SK-N-SH (cell line): ENCODE measurements around the gene CNN2. TPM values are rescaled to one million over a fixed set of nuclear protein-coding genes. Genes with fewer than 3 reads are reported as not detected.

ENCODE experiments used
- CTCF ChIA-PET: fragments of 300-600, 350-600 bp; formaldehyde crosslinking; extraction: SDS; loops from one replicate; lab custom pipeline; 2021; lab: Yijun Ruan, JAX
- POLR2A ChIA-PET: fragments of 350-600 bp; sonication (Branson Sonifier 250); formaldehyde crosslinking; extraction: SDS; loops from one replicate; lab custom pipeline; 2020; ENCODE audit warnings: antibody characterized with exemption, inconsistent platforms; lab: Yijun Ruan, JAX
- DNase-seq: peaks from one replicate; pipeline ENCODE4 v3.0.0; 2012
- H2AFZ ChIP-seq: fragments of 200-600 bp; sonication (generic); 2 replicates; pipeline ENCODE4 v1.8.1; 2016; ENCODE audit warnings: antibody characterized with exemption, mild to moderate bottlenecking, low read depth
- H3F3A ChIP-seq: fragments of 200-600 bp; sonication (generic); replicated peaks from 2 replicates; pipeline ENCODE3; 2016; ENCODE audit warnings: antibody characterized with exemption, mild to moderate bottlenecking; ENCODE audit not compliant: insufficient read depth
- H3K27ac ChIP-seq, 2 experiments: fragments of 200-500 bp in 1 of 2; fragments of 200-600 bp in 1 of 2; sonication (Bioruptor generic) in 1 of 2; sonication (generic), shearing (Covaris generic) in 1 of 2; 2 replicates each; pipeline versions ENCODE4 v1.5.1 to v1.6.1; 2014 to 2016; ENCODE audit warnings: low read depth in 2 of 2, inconsistent platforms in 1 of 2, low read length in 1 of 2, mild to moderate bottlenecking in 1 of 2, mixed read lengths in 1 of 2
- H3K27me3 ChIP-seq: fragments of 200-600 bp; sonication (generic), shearing (Covaris generic); 2 replicates; pipeline ENCODE4 v1.6.1; 2016; ENCODE audit warnings: mixed run types; ENCODE audit not compliant: insufficient read depth
- H3K36me3 ChIP-seq, 2 experiments: fragments of 200-500 bp in 1 of 2; fragments of 200-600 bp in 1 of 2; sonication (Bioruptor generic) in 1 of 2; sonication (generic) in 1 of 2; replicated peaks in 1 of 2; 2 replicates each; pipeline versions ENCODE3 to v1.5.1; 2014 to 2016; ENCODE audit warnings: low read length in 1 of 2, mild to moderate bottlenecking in 1 of 2; ENCODE audit not compliant: insufficient read depth in 2 of 2, control insufficient read depth in 1 of 2
- H3K4me1 ChIP-seq, 2 experiments: fragments of 200-500 bp in 1 of 2; fragments of 200-600 bp in 1 of 2; sonication (Bioruptor generic) in 1 of 2; sonication (generic), shearing (Covaris generic) in 1 of 2; 2 replicates each; pipeline versions ENCODE4 v1.5.1 to v1.6.1; 2014 to 2016; ENCODE audit warnings: low read depth in 1 of 2, low read length in 1 of 2, mixed run types in 1 of 2; ENCODE audit not compliant: insufficient read depth in 2 of 2, control insufficient read depth in 1 of 2
- H3K4me2 ChIP-seq: fragments of 200-600 bp; sonication (generic), shearing (Covaris generic); 2 replicates; pipeline ENCODE4 v1.6.1; 2017; ENCODE audit warnings: mixed run types
- H3K4me3 ChIP-seq, 2 experiments: fragments of 200-500 bp in 1 of 2; fragments of 200-600 bp in 1 of 2; sonication (Bioruptor generic) in 1 of 2; sonication (generic), shearing (Covaris generic) in 1 of 2; 2 replicates each; pipeline versions ENCODE4 v1.5.1 to v1.8.1; 2014 to 2016; ENCODE audit warnings: low read depth in 2 of 2, inconsistent platforms in 1 of 2, low read length in 1 of 2, mild to moderate bottlenecking in 1 of 2, mixed read lengths in 1 of 2, moderate library complexity in 1 of 2
- H3K79me2 ChIP-seq: fragments of 200-600 bp; sonication (generic); 2 replicates; pipeline ENCODE4 v1.8.1; 2017; ENCODE audit warnings: mild to moderate bottlenecking; ENCODE audit not compliant: insufficient read depth
- H3K9ac ChIP-seq: fragments of 200-600 bp; sonication (generic); 2 replicates; pipeline ENCODE4 v1.6.1; 2017; ENCODE audit warnings: mixed run types
- H3K9me2 ChIP-seq: fragments of 200-600 bp; sonication (generic); 2 replicates; pipeline ENCODE4 v1.6.1; 2017; ENCODE audit warnings: mixed run types
- H3K9me3 ChIP-seq: fragments of 200-600 bp; sonication (generic); 2 replicates; pipeline ENCODE4 v1.6.1; 2017; ENCODE audit warnings: mixed run types, mild to moderate bottlenecking, moderate library complexity
- H4K20me1 ChIP-seq: fragments of 200-600 bp; sonication (generic); 2 replicates; pipeline ENCODE4 v1.6.1; 2017; ENCODE audit warnings: mild to moderate bottlenecking, mixed run types; ENCODE audit not compliant: insufficient read depth
- CHD2 ChIP-seq: fragments of 150-350 bp; IDR thresholded peaks from 2 replicates; pipeline ENCODE4 v1.6.1; 2018; ENCODE audit warnings: low read length; ENCODE audit not compliant: partially characterized antibody
- CTCF ChIP-seq: fragments of 200-600 bp; sonication (generic); IDR thresholded peaks from 2 replicates; pipeline ENCODE4 v1.6.1; 2017; ENCODE audit warnings: antibody characterized with exemption, mild to moderate bottlenecking, moderate library complexity
- ELF1 ChIP-seq: IDR thresholded peaks from 2 replicates; pipeline ENCODE4 v1.4.0; 2012
- EP300 ChIP-seq, 2 experiments: IDR thresholded peaks; 2 replicates each; pipeline versions ENCODE4 v1.4.0 to v1.6.1; 2012; ENCODE audit warnings: borderline replicate concordance in 1 of 2, low read depth in 1 of 2, low read length in 1 of 2
- EZH2phosphoT487 ChIP-seq: fragments of 200-600 bp; sonication (generic); IDR thresholded peaks from 2 replicates; pipeline ENCODE4 v1.6.1; 2017; ENCODE audit warnings: low read depth, mixed run types, mild to moderate bottlenecking, antibody characterized with exemption, moderate library complexity, borderline replicate concordance
- FOXJ3 ChIP-seq: sonication (generic); formaldehyde crosslinking; IDR thresholded peaks from 2 replicates; pipeline ENCODE4 v1.5.1; 2020; ENCODE audit warnings: mild to moderate bottlenecking, missing genetic modification reagents
- FOXM1 ChIP-seq: IDR thresholded peaks from 2 replicates; pipeline ENCODE4 v1.4.0; 2012; ENCODE audit warnings: low read depth, mild to moderate bottlenecking
- GABPA ChIP-seq: IDR thresholded peaks from 2 replicates; pipeline ENCODE4 v1.4.0; 2012; ENCODE audit warnings: low read depth, mild to moderate bottlenecking
- JUND ChIP-seq: IDR thresholded peaks from 2 replicates; pipeline ENCODE4 v1.4.0; 2012
- MAX ChIP-seq: IDR thresholded peaks from 2 replicates; pipeline ENCODE4 v1.4.0; 2012; ENCODE audit warnings: low read depth
- MEF2A ChIP-seq: IDR thresholded peaks from 2 replicates; pipeline ENCODE4 v1.4.0; 2012; ENCODE audit warnings: low read depth, borderline replicate concordance
- MXI1 ChIP-seq: IDR thresholded peaks from 2 replicates; pipeline ENCODE4 v1.6.1; 2012; ENCODE audit warnings: mild to moderate bottlenecking, low read depth, low read length, improper control_type of control experiment
- NRF1 ChIP-seq: IDR thresholded peaks from 2 replicates; pipeline ENCODE4 v1.6.1; 2012; ENCODE audit warnings: low read depth, mild to moderate bottlenecking, low read length
- PBX3 ChIP-seq: IDR thresholded peaks from 2 replicates; pipeline ENCODE4; 2012
- POLR2AphosphoS5 ChIP-seq: IDR thresholded peaks from 2 replicates; pipeline ENCODE4 v1.6.1; 2012; ENCODE audit warnings: low read depth, low read length
- RAD21 ChIP-seq: IDR thresholded peaks from 2 replicates; pipeline ENCODE4 v1.6.1; 2012; ENCODE audit warnings: mild to moderate bottlenecking, low read length
- REST ChIP-seq: IDR thresholded peaks from 2 replicates; pipeline ENCODE4 v1.6.1; 2012; ENCODE audit warnings: mild to moderate bottlenecking, low read depth, low read length, moderate library complexity
- RXRA ChIP-seq: IDR thresholded peaks from 2 replicates; pipeline ENCODE4 v1.4.0; 2012; ENCODE audit warnings: low read depth, mild to moderate bottlenecking, borderline replicate concordance
- SIN3A ChIP-seq: IDR thresholded peaks from 2 replicates; pipeline ENCODE4 v1.6.1; 2012; ENCODE audit warnings: low read depth, mild to moderate bottlenecking, low read length, moderate library complexity, borderline replicate concordance
- SMC3 ChIP-seq: IDR thresholded peaks from 2 replicates; pipeline ENCODE4 v1.6.1; 2012; ENCODE audit warnings: low read depth, low read length, improper control_type of control experiment
- TCF12 ChIP-seq: IDR thresholded peaks from 2 replicates; pipeline ENCODE4 v1.4.0; 2012
- TEAD4 ChIP-seq: IDR thresholded peaks from 2 replicates; pipeline ENCODE4 v1.4.0; 2012; ENCODE audit warnings: mild to moderate bottlenecking, borderline replicate concordance; ENCODE audit not compliant: insufficient read depth
- YY1 ChIP-seq: IDR thresholded peaks from 2 replicates; pipeline ENCODE4 v1.4.0; 2012; ENCODE audit warnings: low read depth, mild to moderate bottlenecking
- ZBTB33 ChIP-seq: IDR thresholded peaks from 2 replicates; pipeline ENCODE4 v1.4.0; 2012; ENCODE audit warnings: low read depth, borderline replicate concordance
- WGBS: methylation state at CpG from one replicate; pipeline ENCODE4 v1.1.6; 2017; ENCODE audit warnings: low lambda C conversion rate; 5-methylcytosine and 5-hydroxymethylcytosine counted together
- polyA plus RNA-seq, 3 experiments: library from polyadenylated mRNA; depleted of rRNA; stranded (reverse); fragments of >200 nt; gene quantifications; 2 replicates each; pipeline ENCODE4 v1.2.3, GENCODE V29; 2012

The CNN2 gene
- polyA plus RNA-seq, 1 of the 3 experiments (the other 2 are of a cell fraction): 279 TPM

GRCh38 chr19:984165-984967, 42.0 kb upstream of the CNN2 start, which contains the start of gene WDR18:
WDR18 (plus strand) TSS chr19:984345; CDS start chr19:984354, 9 bp downstream.
- Histone ChIP-seq H3K9me2 (no peaks in the 10 kb centered on the region), H2AFZ (peak within 1 kb of the TSS; percentile 96), H3K27ac (peak within 1 kb of the TSS; percentile 66 to 89), H3K4me2 (peak within 1 kb of the TSS; percentile 87), H3K9ac (peak within 1 kb of the TSS; percentile 92), H3K9me3 (no peaks in the 10 kb centered on the region), H3K79me2 (peaks cover 8% of the 10 kb centered on the region; the same call in 1 of the 2 replicates), H3K27me3 (no peaks in the 10 kb centered on the region), H3F3A (peaks cover 10% of the 10 kb centered on the region), H3K36me3 (peaks cover 3 to 16% of the 10 kb centered on the region in 2 experiments), H3K4me1 (peaks cover 0 to 14% of the 10 kb centered on the region in 2 experiments; a peak in 2 of 4 replicates), H3K4me3 (peak within 1 kb of the TSS; percentile 91 to 99), H4K20me1 (no peaks in the 10 kb centered on the region)
- 0% methylated on average over 23 of the region's 78 CpGs for WGBS
- ChIA-PET CTCF (interaction anchor here (0.6 to 10.7 kb wide), 30 partner anchors 11 to 282 kb away, joined by 3 to 161 read pairs (median 4); partner anchors contain the start of genes CFD, KISS1R, PTBP1 and RNU6-2), POLR2A (interaction anchor here (0.6 to 2.8 kb wide), 14 partner anchors 12 to 1331 kb away, joined by 3 to 23 read pairs (median 5); partner anchors contain the start of genes MED16 and RNU6-9)
- DNase-seq: peak; percentile 99
- TF ChIP-seq CTCF (no peak), TCF12 (no peak), CHD2 (peak; percentile 31), PBX3 (no peak; the same call in 1 of the 2 replicates), ZBTB33 (no peak), NRF1 (peak; percentile 92), RXRA (no peak), MEF2A (no peak), SIN3A (no peak; the same call in 1 of the 2 replicates), ELF1 (no peak), POLR2AphosphoS5 (peak; percentile 30; the same call in 1 of the 2 replicates), EZH2phosphoT487 (no peak), FOXJ3 (CRISPR knock-in tag) (no peak), YY1 (peak; percentile 98), GABPA (peak; percentile 84), JUND (no peak), RAD21 (no peak), MXI1 (peak; percentile 77), REST (no peak), SMC3 (no peak), TEAD4 (no peak), EP300 (IDR thresholded peaks at IDR 0.05; ENCODE audit: borderline replicate concordance in 1 of 2, low read depth in 1 of 2, low read length in 1 of 2) (no peak), MAX (peak; percentile 84; the same call in 1 of the 2 replicates), FOXM1 (no peak)
